GM12874 (cell line): ENCODE measurements around the gene MAPK10.

Source experiments
- CTCF ChIP-seq: IDR thresholded peaks from 2 replicates; pipeline ENCODE4 v1.5.1; 2011; ENCODE audit warnings: low read depth, mild to moderate bottlenecking, control low read depth, low read length, moderate library complexity; ENCODE audit not compliant: insufficient read depth

The MAPK10 gene

GRCh38 chr4:85964298-85964697 lies 395.6 kb downstream of the MAPK10 start:
- TF ChIP-seq CTCF: no peak

- no peak for TF ChIP-seq CTCF
These were observed 396.6 kb downstream of the MAPK10 start for GRCh38 chr4:85963231-85963630.

DNA sequence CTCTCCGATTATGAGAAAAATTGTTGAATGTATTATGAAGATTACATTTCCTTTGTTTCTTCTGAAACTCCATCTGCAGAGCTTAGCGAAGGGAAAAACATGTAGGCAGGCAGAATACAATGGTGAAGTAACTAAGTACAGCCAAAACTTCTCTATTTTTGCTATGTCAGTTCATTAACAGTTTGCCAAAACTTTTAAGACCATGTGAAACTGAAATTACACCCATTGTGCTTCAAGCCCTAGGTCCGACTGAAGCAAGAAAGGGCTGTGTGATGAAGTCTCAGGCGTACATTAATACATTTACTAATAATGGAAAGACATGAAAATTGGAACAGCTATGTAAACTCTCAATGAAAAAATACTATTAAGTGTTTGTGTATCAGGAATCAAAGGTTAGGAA lies 398.0 kb downstream of the MAPK10 start:
- no peak for TF ChIP-seq CTCF

DNA sequence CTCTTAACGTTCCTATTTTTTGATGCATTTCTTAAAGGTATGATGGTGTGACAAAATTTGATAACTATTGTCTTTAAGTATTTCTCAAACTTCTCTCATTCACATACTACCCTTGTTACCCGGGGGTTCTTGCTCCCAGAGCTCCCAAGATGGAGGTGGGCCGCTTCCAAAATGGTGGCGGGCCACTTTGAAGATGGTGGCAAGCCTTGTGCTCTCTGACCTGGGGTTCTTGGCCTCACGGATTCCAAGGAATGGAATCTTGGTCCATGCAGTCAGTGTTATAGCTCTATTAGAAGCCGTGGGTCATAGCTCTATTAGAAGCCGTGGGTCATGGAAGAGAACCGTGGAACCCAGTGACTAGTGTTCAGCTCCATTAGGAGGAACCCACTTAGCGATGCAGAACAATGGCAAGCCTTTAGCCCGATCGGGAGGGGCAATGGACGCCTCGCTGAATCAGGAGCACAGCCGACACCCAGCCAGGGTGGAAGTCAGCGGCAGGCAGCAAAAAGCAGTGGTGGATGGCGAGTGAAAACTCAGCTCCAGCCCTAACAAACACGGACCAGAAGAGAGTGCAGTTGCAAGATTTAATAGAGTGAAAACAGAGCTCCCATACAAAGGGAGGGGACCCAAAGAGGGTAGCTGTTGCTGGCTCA lies 403.4 kb downstream of the MAPK10 start:
- no peak for TF ChIP-seq CTCF

GRCh38 chr4:85955620-85956292 lies 404.1 kb downstream of the MAPK10 start:
- TF ChIP-seq CTCF: no peak

DNA sequence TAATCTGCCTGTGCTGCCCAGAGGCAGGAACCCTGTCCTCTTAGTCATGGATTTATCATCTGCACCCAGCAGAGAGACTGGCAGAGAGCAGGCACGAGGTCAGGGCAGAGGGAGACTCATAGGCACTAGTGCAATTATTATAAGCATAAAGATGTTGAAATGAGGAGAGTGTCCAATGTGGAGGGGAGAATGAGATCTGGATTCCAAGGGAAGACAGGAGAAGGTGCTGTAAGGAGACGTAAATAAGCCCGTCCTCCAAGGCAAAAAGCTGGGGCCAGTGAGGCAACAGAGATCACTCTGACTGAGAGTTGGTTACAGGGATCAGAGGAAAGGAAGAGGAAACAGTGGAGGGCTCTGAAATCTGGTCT lies 406.2 kb downstream of the MAPK10 start:
- TF ChIP-seq CTCF: no peak

GRCh38 chr4:85952972-85953650 lies 406.7 kb downstream of the MAPK10 start:
- no peak for TF ChIP-seq CTCF
